Measurements from ENCODE around the gene SECTM1.
"Not testable (repeated sequence)": the region's sequence is repeated elsewhere in the genome, so short reads cannot be mapped to it uniquely, and the experiment has no call there.

The SECTM1 gene

DNA sequence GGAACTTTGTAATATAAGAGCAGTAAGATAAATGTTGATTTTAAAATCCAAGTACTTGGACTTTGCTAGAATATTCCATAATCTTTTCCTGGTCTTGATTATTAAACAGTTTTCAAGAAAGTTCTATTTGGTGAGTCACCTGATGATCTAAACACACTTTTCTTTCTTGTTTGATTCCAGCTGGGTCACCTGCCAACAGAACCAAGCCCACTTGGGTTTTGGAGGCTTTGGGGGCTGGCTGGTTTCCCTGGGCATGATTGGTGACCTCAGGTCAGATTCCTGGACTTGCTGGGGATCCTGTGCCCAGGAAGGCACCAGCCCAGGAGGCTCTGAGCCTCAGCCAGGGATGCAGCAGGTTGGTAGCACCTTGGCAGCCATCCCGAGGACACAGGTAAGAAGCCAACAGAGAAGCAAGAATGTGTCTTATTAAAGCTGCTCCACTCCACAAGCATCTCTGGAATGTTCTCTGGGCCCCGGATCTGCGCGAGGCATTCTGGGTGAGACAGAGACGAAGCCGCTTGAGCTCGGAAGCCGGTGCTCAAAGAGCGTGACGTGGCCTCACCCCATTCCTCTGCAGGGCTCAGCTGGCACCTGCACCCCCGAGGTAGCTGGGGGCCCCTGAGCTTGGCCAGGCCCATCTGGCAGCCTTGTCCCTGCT, 22.3 kb upstream of the SECTM1 start:
- H3K27me3 Mint-ChIP-seq = no peaks in the 10 kb centered on the region
- no peak overlapping the region for H3K27ac Mint-ChIP-seq
- H3K4me1 Mint-ChIP-seq = peaks cover 9% of the 10 kb centered on the region
- no peak overlapping the region for H3K4me3 Mint-ChIP-seq
- no peaks in the 10 kb centered on the region for H3K9me3 Mint-ChIP-seq
- no peaks in the 10 kb centered on the region for H3K36me3 Mint-ChIP-seq

DNA sequence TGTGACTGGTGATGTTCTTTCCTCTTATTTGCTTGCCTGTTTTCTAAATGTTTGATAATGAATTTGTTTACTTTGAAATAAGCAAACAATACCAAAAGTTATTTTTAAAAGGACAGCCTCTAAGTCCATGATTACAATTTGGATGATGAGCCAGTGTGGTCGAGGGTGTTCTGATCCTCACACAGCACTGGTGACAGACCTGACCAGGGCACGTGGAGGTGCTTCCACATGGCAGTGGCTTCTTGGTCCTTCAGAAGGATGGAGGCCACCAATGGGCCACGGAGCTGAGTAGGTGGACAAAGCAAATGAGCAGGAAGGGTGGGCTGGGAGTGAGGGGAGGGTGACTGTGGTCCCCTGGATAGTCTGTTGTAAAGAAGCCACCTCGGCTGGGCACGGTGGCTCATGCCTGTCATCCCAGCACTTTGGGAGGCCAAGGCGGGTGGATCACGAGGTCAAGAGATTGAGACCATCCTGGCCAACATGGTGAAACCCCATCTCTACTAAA, 21.3 kb upstream of the SECTM1 start:
- Mint-ChIP-seq H3K36me3 (no peaks in the 10 kb centered on the region), H3K4me1 (peaks cover 9% of the 10 kb centered on the region), H3K4me3 (no peak overlapping the region), H3K9me3 (no peaks in the 10 kb centered on the region), H3K27me3 (no peaks in the 10 kb centered on the region), H3K27ac (no peak overlapping the region)

DNA sequence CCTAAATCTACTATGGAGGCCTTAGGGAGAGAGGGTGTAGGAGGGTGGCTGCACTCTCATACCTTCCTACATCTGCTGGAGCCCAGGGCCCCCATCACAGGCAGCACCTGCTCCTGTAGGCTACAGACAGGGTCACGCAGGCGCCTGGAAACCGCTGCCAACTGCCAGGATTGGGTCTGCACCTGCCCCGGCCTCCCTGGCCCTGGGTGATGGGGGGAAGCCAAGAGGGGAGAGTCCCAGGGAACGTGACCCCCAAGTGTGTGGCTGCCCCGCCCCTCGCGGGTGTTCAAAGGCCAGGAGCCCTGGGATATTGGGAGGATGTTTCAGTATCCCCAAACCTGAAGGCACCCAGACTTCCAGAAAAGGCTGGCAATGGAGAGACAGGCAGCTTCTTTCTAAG, 19.9 kb upstream of the SECTM1 start:
- H3K27ac Mint-ChIP-seq = no peak overlapping the region
- peaks cover 6% of the 10 kb centered on the region for H3K4me1 Mint-ChIP-seq
- no peaks in the 10 kb centered on the region for H3K36me3 Mint-ChIP-seq
- H3K4me3 Mint-ChIP-seq = no peak overlapping the region
- H3K27me3 Mint-ChIP-seq = peaks cover 2% of the 10 kb centered on the region
- H3K9me3 Mint-ChIP-seq = no peaks in the 10 kb centered on the region

- Mint-ChIP-seq H3K4me3 (no peak overlapping the region), H3K27me3 (peaks cover 2% of the 10 kb centered on the region), H3K27ac (no peak overlapping the region), H3K4me1 (no peaks in the 10 kb centered on the region), H3K9me3 (no peaks in the 10 kb centered on the region), H3K36me3 (no peaks in the 10 kb centered on the region)
Observed at GRCh38 chr17:82351713-82352488, 18.3 kb upstream of the SECTM1 start.

GRCh38 chr17:82351254-82351712, 17.7 kb upstream of the SECTM1 start:
- no peaks in the 10 kb centered on the region for H3K36me3 Mint-ChIP-seq
- peaks cover 6% of the 10 kb centered on the region for H3K4me1 Mint-ChIP-seq
- no peak overlapping the region for H3K27ac Mint-ChIP-seq
- no peak overlapping the region for H3K4me3 Mint-ChIP-seq
- no peaks in the 10 kb centered on the region for H3K9me3 Mint-ChIP-seq
- peaks cover 2% of the 10 kb centered on the region for H3K27me3 Mint-ChIP-seq

DNA sequence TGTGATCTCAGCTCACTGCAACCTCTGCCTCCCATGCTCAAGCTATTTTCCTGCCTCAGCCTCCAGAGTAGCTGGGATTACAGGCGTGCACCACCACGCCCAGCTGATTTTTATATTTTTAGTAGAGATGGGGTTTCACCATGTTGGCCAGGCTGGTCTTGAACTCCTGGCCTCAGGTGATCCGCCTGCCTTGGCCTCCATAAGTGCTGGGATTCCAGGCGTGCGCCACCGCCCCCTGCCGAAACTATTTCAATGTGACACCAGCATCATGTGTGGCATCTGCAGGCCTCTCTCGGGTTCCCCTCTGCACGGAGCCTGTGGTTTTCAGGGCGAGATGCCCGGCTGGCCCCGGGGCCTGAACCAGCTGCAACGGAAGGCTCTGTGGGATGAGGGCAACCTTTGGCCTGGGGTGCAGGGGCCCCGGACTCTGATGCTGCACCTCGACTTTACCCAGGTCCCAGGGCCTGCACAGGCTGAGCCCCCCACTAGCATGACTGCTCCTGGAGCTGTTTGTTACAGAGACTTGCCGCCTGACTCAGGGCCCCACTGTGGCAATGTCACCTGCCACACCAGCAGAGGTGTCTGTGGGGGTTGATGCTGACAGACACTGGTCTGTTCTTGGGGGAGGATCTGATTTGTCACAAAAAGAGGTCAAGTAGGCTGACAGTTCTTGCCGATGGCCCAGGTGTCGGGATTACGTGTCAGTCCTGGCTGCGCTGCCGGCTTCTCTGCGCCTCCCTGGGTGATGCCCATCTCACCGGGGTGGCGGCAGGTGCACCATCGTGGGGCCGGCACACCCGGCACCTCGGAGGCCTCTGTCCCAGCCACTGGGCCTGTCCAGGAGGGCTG, 16.8 kb upstream of the SECTM1 start:
- no peak overlapping the region for H3K4me3 Mint-ChIP-seq
- H3K9me3 Mint-ChIP-seq = no peaks in the 10 kb centered on the region
- H3K27me3 Mint-ChIP-seq = peaks cover 2% of the 10 kb centered on the region
- no peak overlapping the region for H3K27ac Mint-ChIP-seq
- no peaks in the 10 kb centered on the region for H3K36me3 Mint-ChIP-seq
- H3K4me1 Mint-ChIP-seq = peaks cover 7% of the 10 kb centered on the region

GRCh38 chr17:82349287-82349701, 15.7 kb upstream of the SECTM1 start:
- Mint-ChIP-seq H3K27me3 (peaks cover 2% of the 10 kb centered on the region), H3K9me3 (no peaks in the 10 kb centered on the region), H3K36me3 (no peaks in the 10 kb centered on the region), H3K4me3 (no peak overlapping the region), H3K4me1 (peaks cover 7% of the 10 kb centered on the region), H3K27ac (no peak overlapping the region)

DNA sequence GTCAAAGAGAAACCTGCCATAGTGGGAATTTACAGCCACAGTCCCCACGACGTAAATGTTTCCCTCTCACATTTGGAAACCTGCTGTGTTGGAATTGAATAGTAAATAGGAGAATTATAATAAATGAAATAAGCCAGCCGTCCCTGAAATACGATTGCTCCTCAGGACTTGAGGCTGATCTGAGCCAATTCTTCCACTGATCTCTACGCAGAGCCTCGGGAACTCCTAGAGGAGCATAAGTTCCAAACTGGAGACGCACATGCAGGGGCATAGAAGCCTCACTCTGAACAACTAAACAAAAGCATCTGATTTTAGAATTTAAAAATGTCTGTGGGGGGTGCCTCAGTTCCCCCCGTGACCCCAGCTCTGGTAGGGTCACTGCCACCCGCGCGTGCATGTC, 15.3 kb upstream of the SECTM1 start:
- Mint-ChIP-seq H3K9me3 (no peaks in the 10 kb centered on the region), H3K36me3 (no peaks in the 10 kb centered on the region), H3K27me3 (peaks cover 2% of the 10 kb centered on the region), H3K4me1 (peaks cover 7% of the 10 kb centered on the region), H3K4me3 (no peak overlapping the region), H3K27ac (no peak overlapping the region)

DNA sequence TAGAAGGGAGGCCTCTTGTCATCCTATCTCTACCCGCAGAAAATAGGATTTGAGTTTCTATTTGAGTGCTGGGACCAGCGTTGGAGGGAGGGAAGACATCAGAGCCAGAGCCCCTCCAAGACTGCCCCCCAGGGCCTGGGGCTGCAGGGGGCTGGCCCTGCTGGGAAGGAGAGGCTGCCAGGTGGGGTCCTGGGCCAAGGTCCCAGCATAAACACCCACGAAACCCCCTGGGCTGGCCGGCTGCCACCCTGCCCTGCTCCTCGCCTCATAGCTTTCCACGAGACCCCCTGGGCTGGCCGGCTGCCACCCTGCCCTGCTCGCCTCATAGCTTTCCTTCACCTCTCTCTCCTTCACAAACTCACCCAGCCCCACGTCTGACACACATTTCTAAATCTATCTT, 14.9 kb upstream of the SECTM1 start:
- H3K27ac Mint-ChIP-seq = no peak overlapping the region
- no peaks in the 10 kb centered on the region for H3K9me3 Mint-ChIP-seq
- no peak overlapping the region for H3K4me3 Mint-ChIP-seq
- H3K36me3 Mint-ChIP-seq = no peaks in the 10 kb centered on the region
- peaks cover 2% of the 10 kb centered on the region for H3K27me3 Mint-ChIP-seq
- H3K4me1 Mint-ChIP-seq = peaks cover 7% of the 10 kb centered on the region

DNA sequence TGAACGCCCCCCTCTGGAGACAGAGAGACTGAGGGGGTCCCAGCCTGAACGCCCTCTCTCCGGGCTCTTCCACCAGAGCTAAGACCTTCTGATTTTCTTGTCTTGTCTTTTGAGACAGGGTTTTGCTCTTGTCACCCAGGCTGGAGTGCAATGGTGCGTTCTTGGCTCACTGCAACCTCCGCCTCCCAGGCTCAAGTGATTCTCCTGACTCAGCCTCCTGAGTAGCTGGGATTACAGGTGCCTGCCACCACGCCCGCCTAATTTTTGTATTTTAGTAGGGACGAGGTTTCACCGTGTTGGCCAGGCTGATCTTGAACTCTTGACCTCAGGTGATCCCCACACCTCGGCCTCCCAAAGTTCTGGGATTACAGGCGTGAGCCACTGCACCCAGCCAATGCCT, 14.4 kb upstream of the SECTM1 start:
- H3K27ac Mint-ChIP-seq, H3K4me3 Mint-ChIP-seq, H3K27me3 Mint-ChIP-seq, H3K4me1 Mint-ChIP-seq, H3K36me3 Mint-ChIP-seq, H3K9me3 Mint-ChIP-seq: not testable (repeated sequence)

DNA sequence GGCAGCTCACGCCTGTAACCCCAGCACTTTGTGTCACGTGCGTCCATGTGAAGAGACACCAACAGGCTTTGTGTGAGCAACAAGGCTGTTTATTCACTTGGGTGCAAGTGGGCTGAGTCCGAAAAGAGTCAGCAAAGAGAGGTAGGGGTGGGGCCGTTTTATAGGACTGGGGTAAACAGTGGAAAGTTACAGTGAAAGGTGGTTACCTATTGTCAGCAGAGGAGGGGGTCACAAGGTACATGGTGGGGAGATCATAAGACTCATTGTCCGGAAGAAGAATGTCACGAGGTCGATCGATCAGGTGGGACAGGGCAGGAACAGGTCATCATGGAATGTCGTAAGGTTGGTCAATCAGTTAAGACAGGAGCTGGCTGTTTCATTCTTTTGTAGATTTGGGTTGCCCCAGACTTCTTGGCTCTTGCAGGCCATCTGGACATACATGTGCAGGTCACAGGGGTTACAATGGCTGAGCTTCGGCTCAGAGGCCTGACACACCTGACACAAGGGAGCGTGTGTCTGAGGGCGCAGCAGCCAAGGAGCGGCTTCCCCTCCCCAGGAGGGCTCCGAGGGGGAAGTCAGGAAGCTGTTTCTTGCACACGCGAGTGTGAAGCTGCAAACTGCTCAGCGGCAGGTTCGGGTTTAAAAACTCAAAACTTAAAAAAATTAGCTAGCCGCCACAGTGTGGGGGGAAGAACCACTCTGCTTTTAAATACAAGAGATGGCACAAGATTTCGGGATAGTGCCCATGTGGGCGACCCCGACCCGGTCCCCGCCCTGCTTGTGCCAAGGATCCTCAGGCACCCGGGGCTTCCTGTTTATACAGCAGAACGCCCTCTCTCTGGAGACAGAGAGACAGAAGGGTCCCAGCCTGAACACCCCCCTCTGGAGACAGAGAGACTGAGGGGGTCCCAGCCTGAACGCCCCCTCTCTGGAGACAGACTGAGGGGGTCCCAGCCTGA, 13.1 kb upstream of the SECTM1 start:
- Mint-ChIP-seq H3K27ac (peak overlapping the region; percentile 1), H3K9me3 (no peaks in the 10 kb centered on the region), H3K36me3 (no peaks in the 10 kb centered on the region), H3K4me3 (peak overlapping the region; percentile 8), H3K4me1 (peaks cover 7% of the 10 kb centered on the region), H3K27me3 (peaks cover 2% of the 10 kb centered on the region)

GRCh38 chr17:82345151-82345976, 11.8 kb upstream of the SECTM1 start:
- Mint-ChIP-seq H3K4me1 (peaks cover 13% of the 10 kb centered on the region), H3K27me3 (peaks cover 2% of the 10 kb centered on the region), H3K4me3 (no peak overlapping the region), H3K36me3 (no peaks in the 10 kb centered on the region), H3K9me3 (no peaks in the 10 kb centered on the region), H3K27ac (no peak overlapping the region)

DNA sequence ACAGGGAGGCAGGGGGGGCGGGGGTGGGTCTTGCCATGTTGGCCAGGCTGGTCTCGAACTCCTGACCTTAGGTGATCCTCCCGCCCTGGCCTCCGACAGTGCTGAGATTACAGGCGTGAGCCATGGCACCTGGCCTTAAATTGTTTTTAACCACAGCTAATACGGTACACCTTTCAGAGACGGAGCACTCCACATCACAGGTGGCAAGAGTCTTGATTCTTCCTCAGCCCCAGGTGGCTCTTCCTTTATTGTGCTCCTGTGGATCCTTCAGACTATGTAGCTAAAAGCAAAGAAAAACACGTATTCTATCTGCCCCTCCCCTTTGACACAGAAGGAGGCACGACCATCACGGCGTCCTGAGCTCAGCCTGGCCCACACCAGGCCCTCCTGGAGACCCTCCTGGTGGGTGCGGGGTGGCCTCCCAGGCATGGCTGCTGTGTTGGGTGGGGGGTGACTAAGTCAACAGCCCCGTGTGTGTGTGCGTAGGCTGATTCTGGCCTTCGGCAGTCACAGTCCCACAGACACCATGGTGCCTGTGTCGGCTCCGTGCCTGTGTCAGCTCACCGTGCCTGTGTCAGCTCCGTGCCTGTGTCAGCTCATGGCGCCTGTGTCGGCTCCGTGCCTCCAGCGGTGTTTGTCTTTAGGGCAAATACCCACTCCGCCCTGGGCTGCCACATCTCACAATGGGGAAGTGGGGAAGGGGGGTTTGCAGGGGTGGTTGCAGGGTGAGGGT, 10.8 kb upstream of the SECTM1 start:
- Mint-ChIP-seq H3K9me3 (no peaks in the 10 kb centered on the region), H3K4me1 (peaks cover 13% of the 10 kb centered on the region), H3K27ac (no peak overlapping the region), H3K27me3 (peaks cover 2% of the 10 kb centered on the region), H3K4me3 (no peak overlapping the region), H3K36me3 (no peaks in the 10 kb centered on the region)

DNA sequence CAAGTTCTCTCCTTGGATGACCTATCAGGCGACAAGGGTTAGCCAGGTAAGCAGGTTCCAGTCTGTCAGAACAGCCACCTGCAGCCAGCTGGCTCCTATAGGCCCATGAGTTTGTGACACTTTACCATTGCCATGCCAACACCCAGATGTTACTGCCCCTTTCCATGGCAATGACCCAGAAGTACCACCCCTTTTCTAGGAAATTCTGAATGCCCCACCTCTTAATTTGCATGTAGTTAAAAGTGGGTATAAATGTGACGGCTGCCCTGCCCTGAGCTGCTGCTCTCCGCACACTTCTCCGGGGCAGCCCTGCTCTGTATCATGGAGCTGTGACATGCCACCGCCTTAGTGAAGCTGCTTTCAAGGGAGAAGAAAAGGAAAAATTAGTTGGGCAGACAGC, 10.0 kb upstream of the SECTM1 start:
- Mint-ChIP-seq H3K4me1 (peaks cover 13% of the 10 kb centered on the region), H3K27ac (peak overlapping the region; percentile 65), H3K9me3 (no peaks in the 10 kb centered on the region), H3K36me3 (no peaks in the 10 kb centered on the region), H3K4me3 (no peak overlapping the region), H3K27me3 (no peaks in the 10 kb centered on the region)
